IMR-90 (cell line): ENCODE results near the gene FMN1. TPM values are rescaled to one million over a fixed set of nuclear protein-coding genes. Genes with fewer than 3 reads are reported as not detected.
A peak's percentile ranks its signal among the peaks of the same experiment; 100 is the strongest.

Experiments
- ATAC-seq: fragments of 200-7000 bp; cut with Tn5 transposase; 2 replicates; pipeline ENCODE4 v1.9.1; 2020; ENCODE audit warnings: low read depth, mild to moderate bottlenecking, moderate library complexity
- BruUV-seq: library from RNA; stranded (reverse); fragments of 400-500 nt; replicated peaks from 2 replicates; lab custom pipeline; 2021; lab: Mats Ljungman, UMichigan
- CTCF ChIA-PET: fragments of 300-600 bp; formaldehyde crosslinking; extraction: SDS; loops from one replicate; lab custom pipeline; 2021; ENCODE audit warnings: antibody characterized with exemption; lab: Yijun Ruan, JAX
- POLR2A ChIA-PET: fragments of 300-600 bp; sonication (Branson Sonifier 250); formaldehyde crosslinking; loops from one replicate; lab custom pipeline; 2022; ENCODE audit warnings: antibody characterized with exemption; ENCODE audit not compliant: unreplicated experiment; lab: Charles Lee
- DNase-seq: peaks from one replicate; pipeline ENCODE4 v3.0.0; 2013
- H2AFZ ChIP-seq: replicated peaks from 2 replicates; pipeline ENCODE3; 2013; ENCODE audit warnings: low read length, mild to moderate bottlenecking; ENCODE audit not compliant: poor library complexity
- H2AK5ac ChIP-seq: 2 replicates; pipeline ENCODE4 v1.6.1; 2013; ENCODE audit warnings: low read depth, low read length, inconsistent platforms
- H2AK9ac ChIP-seq: replicated peaks from 2 replicates; pipeline ENCODE3; 2013; ENCODE audit warnings: mild to moderate bottlenecking, low read depth, low read length, moderate library complexity; ENCODE audit not compliant: poor library complexity
- H2BK120ac ChIP-seq: 2 replicates; pipeline ENCODE4 v1.6.1; 2013; ENCODE audit warnings: low read depth, low read length, inconsistent platforms
- H2BK15ac ChIP-seq: 3 replicates; pipeline ENCODE4 v1.6.1; 2013; ENCODE audit warnings: low read depth, low read length, inconsistent platforms
- H2BK20ac ChIP-seq: 2 replicates; pipeline ENCODE4 v1.6.1; 2013; ENCODE audit warnings: low read depth, mild to moderate bottlenecking, inconsistent platforms, low read length, moderate library complexity
- H2BK5ac ChIP-seq: 2 replicates; pipeline ENCODE4 v1.6.1; 2013; ENCODE audit warnings: mild to moderate bottlenecking, low read depth, low read length, inconsistent platforms; ENCODE audit not compliant: poor library complexity, severe bottlenecking
- H3K14ac ChIP-seq: replicated peaks from 2 replicates; pipeline ENCODE4 v1.6.1; 2013; ENCODE audit warnings: low read depth, low read length, inconsistent platforms
- H3K18ac ChIP-seq: 2 replicates; pipeline ENCODE4 v1.6.1; 2013; ENCODE audit warnings: low read depth, low read length, control low read depth
- H3K23ac ChIP-seq: 2 replicates; pipeline ENCODE4 v1.6.1; 2013; ENCODE audit warnings: low read depth, low read length, inconsistent platforms
- H3K27ac ChIP-seq: 2 replicates; pipeline ENCODE4 v1.5.1; 2013; ENCODE audit warnings: mild to moderate bottlenecking, control low read depth, low read length; ENCODE audit not compliant: insufficient read depth
- H3K27me3 ChIP-seq: 2 replicates; pipeline ENCODE4 v1.6.1; 2013; ENCODE audit warnings: low read length; ENCODE audit not compliant: control insufficient read depth, insufficient read depth
- H3K36me3 ChIP-seq: 2 replicates; pipeline ENCODE4 v1.6.1; 2013; ENCODE audit warnings: low read length, mixed read lengths; ENCODE audit not compliant: control insufficient read depth, insufficient read depth
- H3K4ac ChIP-seq: 2 replicates; pipeline ENCODE4 v1.6.1; 2013; ENCODE audit warnings: low read depth, low read length, inconsistent platforms
- H3K4me1 ChIP-seq: 2 replicates; pipeline ENCODE4 v1.6.1; 2013; ENCODE audit warnings: low read length, mixed read lengths; ENCODE audit not compliant: control insufficient read depth, insufficient read depth
- H3K4me2 ChIP-seq: 2 replicates; pipeline ENCODE4 v1.6.1; 2013; ENCODE audit warnings: low read depth, mild to moderate bottlenecking, control low read depth, low read length, moderate library complexity
- H3K4me3 ChIP-seq: 2 replicates; pipeline ENCODE4 v1.5.1; 2013; ENCODE audit warnings: low read depth, mild to moderate bottlenecking, control low read depth, low read length, moderate library complexity; ENCODE audit not compliant: insufficient read depth
- H3K56ac ChIP-seq: 2 replicates; pipeline ENCODE4 v1.6.1; 2013; ENCODE audit warnings: low read length, inconsistent platforms; ENCODE audit not compliant: insufficient read depth; ENCODE audit errors: extremely low read depth
- H3K79me1 ChIP-seq, 2 experiments: 2 replicates each; pipeline ENCODE4 v1.6.1; 2013; ENCODE audit warnings: low read length in 2 of 2, inconsistent platforms in 1 of 2, low read depth in 1 of 2
- H3K9ac ChIP-seq: 2 replicates; pipeline ENCODE4 v1.6.1; 2013; ENCODE audit warnings: low read depth, low read length, control low read depth
- H3K9me1 ChIP-seq: 2 replicates; pipeline ENCODE4 v1.6.1; 2013; ENCODE audit warnings: low read length, inconsistent platforms; ENCODE audit not compliant: insufficient read depth
- H3K9me3 ChIP-seq: 2 replicates; pipeline ENCODE4 v1.6.1; 2013; ENCODE audit warnings: low read length; ENCODE audit not compliant: control insufficient read depth, insufficient read depth
- H4K20me1 ChIP-seq: 2 replicates; pipeline ENCODE4 v1.6.1; 2013; ENCODE audit warnings: low read length, inconsistent platforms; ENCODE audit not compliant: insufficient read depth
- H4K5ac ChIP-seq: 2 replicates; pipeline ENCODE4 v1.6.1; 2013; ENCODE audit warnings: mild to moderate bottlenecking, low read depth, low read length, control low read depth
- H4K8ac ChIP-seq, 2 experiments: 2 replicates each; pipeline ENCODE4 v1.6.1; 2013; ENCODE audit warnings: low read depth in 2 of 2, low read length in 2 of 2, control low read depth in 1 of 2, inconsistent platforms in 1 of 2
- H4K91ac ChIP-seq: 2 replicates; pipeline ENCODE4 v1.6.1; 2013; ENCODE audit warnings: low read depth, low read length, inconsistent platforms; ENCODE audit not compliant: insufficient read depth
- CEBPB ChIP-seq: IDR thresholded peaks from 2 replicates; pipeline ENCODE4 v1.6.1; 2012; ENCODE audit warnings: low read depth, low read length, improper control_type of control experiment
- MAZ ChIP-seq: IDR thresholded peaks from 2 replicates; pipeline ENCODE4 v1.6.1; 2012; ENCODE audit warnings: low read depth, mild to moderate bottlenecking, low read length, improper control_type of control experiment, moderate library complexity, borderline replicate concordance
- MXI1 ChIP-seq: IDR thresholded peaks from 2 replicates; pipeline ENCODE4 v1.6.1; 2012; ENCODE audit warnings: low read depth, mild to moderate bottlenecking, low read length, moderate library complexity, borderline replicate concordance
- POLR2A ChIP-seq: IDR thresholded peaks from 2 replicates; pipeline ENCODE4 v1.6.1; 2012; ENCODE audit warnings: mild to moderate bottlenecking, low read depth, low read length
- RFX5 ChIP-seq: IDR thresholded peaks from 2 replicates; pipeline ENCODE4 v1.8.0; 2012; ENCODE audit warnings: low read depth, mild to moderate bottlenecking, low read length, moderate library complexity
- WGBS, 2 experiments: methylation state at CpG; one replicate each; pipeline versions ENCODE4 v1.1.5 to v1.1.7; 2013; ENCODE audit warnings: missing lambda C conversion rate in 2 of 2; ENCODE audit not compliant: insufficient read length in 1 of 2; ENCODE audit errors: extremely low coverage in 2 of 2; 5-methylcytosine and 5-hydroxymethylcytosine counted together
- dilution Hi-C: fragments of 300-500 bp; cut with HindIII; formaldehyde crosslinking; loops from one replicate; pipeline ENCODE4 v1.14.3; 2018; ENCODE audit warnings: low sequenced_read_pairs; ENCODE audit not compliant: unreplicated experiment
- in situ Hi-C: fragments of 300-500 bp; cut with MboI; formaldehyde crosslinking; loops from 3 replicates; pipeline ENCODE4 v1.14.3; 2019; ENCODE audit warnings: low sequenced_read_pairs, inconsistent platforms, mixed read lengths
- intact Hi-C: fragments of 100-400 bp; cut with micrococcal nuclease; formaldehyde crosslinking; loops from 2 replicates; pipeline ENCODE4 v1.10.0; 2022
- polyA plus RNA-seq, 3 experiments: library from polyadenylated mRNA; depleted of rRNA; stranded (reverse); fragments of >200 nt; gene quantifications; 2 replicates each; pipeline ENCODE4 v1.2.3, GENCODE V29; 2012; ENCODE audit warnings: low replicate concordance in 1 of 3
- total RNA-seq: library from RNA; depleted of rRNA; stranded (reverse); fragments of >200 nt; gene quantifications from 2 replicates; pipeline ENCODE4 v1.2.3, GENCODE V29; 2012
- TF ChIP-seq, protein P1 (sequence below): conservative IDR thresholded peaks from 2 replicates; pipeline ENCODE4 v1.5.1; 2012; ENCODE audit warnings: mild to moderate bottlenecking, low read depth, low read length, improper control_type of control experiment
- TF ChIP-seq, protein P2 (sequence below): fragments of 150-350 bp; IDR thresholded peaks from 2 replicates; pipeline ENCODE4 v1.6.1; 2016; ENCODE audit warnings: low read depth, mild to moderate bottlenecking, low read length, moderate library complexity, borderline replicate concordance

The FMN1 gene
- total and polyA plus RNA-seq, 2 of the 4 experiments (the other 2 are of a cell fraction) = 7.3 to 17.6 TPM

DNA sequence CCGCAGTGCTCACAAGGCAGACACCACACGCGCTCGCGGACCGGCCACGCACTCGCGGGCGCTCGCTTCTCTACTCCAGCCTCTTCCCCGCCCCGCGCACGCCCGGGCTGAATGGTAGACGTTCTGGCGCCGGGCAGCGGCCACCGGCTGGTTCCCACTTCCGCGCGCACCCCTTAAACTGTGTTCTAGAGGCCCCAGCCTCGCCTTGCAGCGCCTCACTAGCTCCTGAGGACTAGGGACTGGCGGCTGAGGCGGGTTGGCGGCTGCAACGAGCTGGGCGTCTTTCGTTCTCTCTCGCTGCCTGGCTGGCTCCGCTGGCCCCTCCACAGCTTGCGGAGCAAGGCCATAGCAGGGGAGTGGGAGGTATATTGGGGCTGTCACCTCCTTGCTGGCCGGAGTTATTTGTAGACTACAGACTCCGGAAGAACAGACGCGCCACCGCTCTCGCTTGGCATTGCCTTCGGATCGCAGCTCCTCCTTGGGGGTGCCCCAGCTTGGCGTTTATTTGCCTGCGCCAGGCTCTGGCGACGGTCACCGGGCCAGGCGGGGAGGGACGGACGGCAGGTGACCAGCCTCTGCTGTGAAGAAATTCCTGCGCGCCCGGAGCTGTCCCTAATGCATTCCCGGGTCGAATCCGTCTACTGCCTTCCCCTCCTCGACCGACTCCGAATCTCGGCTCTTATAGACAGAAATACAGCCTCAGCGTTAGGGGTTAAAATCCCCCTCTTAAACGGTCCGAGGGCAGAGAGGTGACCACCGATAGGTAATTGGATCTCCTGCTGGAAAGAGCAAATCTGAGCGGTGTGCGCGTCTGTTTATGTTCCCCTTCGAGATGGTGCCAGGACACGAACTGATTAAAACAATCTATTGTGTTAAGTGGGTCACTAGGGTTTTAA lies 475.4 kb downstream of the FMN1 start:
- peak overlapping the region; percentile 96 for H2BK5ac ChIP-seq
- H3K9me1 ChIP-seq = peaks cover 3% of the 10 kb centered on the region
- peak overlapping the region; percentile 99 for H3K18ac ChIP-seq
- peak overlapping the region; percentile 94 for H3K27ac ChIP-seq
- peak overlapping the region; percentile 88 for H3K23ac ChIP-seq
- peak overlapping the region; percentile 74 for H3K56ac ChIP-seq
- peak overlapping the region; percentile 74 for H2AFZ ChIP-seq
- no peak; the same call in 1 of the 2 replicates for TF ChIP-seq POLR2A
- TF ChIP-seq, protein P1, sequence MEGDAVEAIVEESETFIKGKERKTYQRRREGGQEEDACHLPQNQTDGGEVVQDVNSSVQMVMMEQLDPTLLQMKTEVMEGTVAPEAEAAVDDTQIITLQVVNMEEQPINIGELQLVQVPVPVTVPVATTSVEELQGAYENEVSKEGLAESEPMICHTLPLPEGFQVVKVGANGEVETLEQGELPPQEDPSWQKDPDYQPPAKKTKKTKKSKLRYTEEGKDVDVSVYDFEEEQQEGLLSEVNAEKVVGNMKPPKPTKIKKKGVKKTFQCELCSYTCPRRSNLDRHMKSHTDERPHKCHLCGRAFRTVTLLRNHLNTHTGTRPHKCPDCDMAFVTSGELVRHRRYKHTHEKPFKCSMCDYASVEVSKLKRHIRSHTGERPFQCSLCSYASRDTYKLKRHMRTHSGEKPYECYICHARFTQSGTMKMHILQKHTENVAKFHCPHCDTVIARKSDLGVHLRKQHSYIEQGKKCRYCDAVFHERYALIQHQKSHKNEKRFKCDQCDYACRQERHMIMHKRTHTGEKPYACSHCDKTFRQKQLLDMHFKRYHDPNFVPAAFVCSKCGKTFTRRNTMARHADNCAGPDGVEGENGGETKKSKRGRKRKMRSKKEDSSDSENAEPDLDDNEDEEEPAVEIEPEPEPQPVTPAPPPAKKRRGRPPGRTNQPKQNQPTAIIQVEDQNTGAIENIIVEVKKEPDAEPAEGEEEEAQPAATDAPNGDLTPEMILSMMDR = no peak
- TF ChIP-seq, protein P2, sequence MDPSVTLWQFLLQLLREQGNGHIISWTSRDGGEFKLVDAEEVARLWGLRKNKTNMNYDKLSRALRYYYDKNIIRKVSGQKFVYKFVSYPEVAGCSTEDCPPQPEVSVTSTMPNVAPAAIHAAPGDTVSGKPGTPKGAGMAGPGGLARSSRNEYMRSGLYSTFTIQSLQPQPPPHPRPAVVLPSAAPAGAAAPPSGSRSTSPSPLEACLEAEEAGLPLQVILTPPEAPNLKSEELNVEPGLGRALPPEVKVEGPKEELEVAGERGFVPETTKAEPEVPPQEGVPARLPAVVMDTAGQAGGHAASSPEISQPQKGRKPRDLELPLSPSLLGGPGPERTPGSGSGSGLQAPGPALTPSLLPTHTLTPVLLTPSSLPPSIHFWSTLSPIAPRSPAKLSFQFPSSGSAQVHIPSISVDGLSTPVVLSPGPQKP = no peak
- TF ChIP-seq MAZ = no peak; the same call in 1 of the 2 replicates
- no peak for TF ChIP-seq RFX5
- no peak for TF ChIP-seq CEBPB
- no peak for TF ChIP-seq MXI1
- H3K9ac ChIP-seq = peak overlapping the region; percentile 99
- no peak for DNase-seq
- peaks cover 61% of the 10 kb centered on the region for H4K20me1 ChIP-seq
- WGBS, 2 experiments = 2% methylated on average over 30 of the region's 70 CpGs; no CpG with 5 or more reads in 1 of the 2 experiments
- H3K4me1 ChIP-seq = peaks cover 6% of the 10 kb centered on the region
- no TSS peak for BruUV-seq
- H3K4me3 ChIP-seq = peak overlapping the region; percentile 84
- H2AK9ac ChIP-seq = peak overlapping the region; percentile 76
- intact Hi-C loops = loop anchor here (2.0 to 5.0 kb wide), 2 partner anchors 153 to 276 kb away; no protein-coding TSS in a partner anchor
- peak overlapping the region; percentile 2; the same call in 1 of the 3 replicates for H2BK15ac ChIP-seq
- peak overlapping the region; percentile 73 for H3K4ac ChIP-seq
- H2AK5ac ChIP-seq = peak overlapping the region; percentile 27
- in situ Hi-C loops = loop anchor here (5.0 to 10.0 kb wide), 2 partner anchors 37 to 54 kb away; no protein-coding TSS in a partner anchor
- H3K36me3 ChIP-seq = peaks cover 39% of the 10 kb centered on the region
- H3K14ac ChIP-seq = peak overlapping the region; percentile 73
- peak; percentile 3 for ATAC-seq
- no peaks in the 10 kb centered on the region for H3K27me3 ChIP-seq
- peak overlapping the region; percentile 96 for H4K5ac ChIP-seq
- H3K79me1 ChIP-seq = peaks cover 4 to 30% of the 10 kb centered on the region in 2 experiments; a peak in 2 of 4 replicates
- H3K4me2 ChIP-seq = peak overlapping the region; percentile 97
- peak overlapping the region; percentile 73 for H2BK120ac ChIP-seq
- dilution Hi-C loops = no loop called here
- H3K9me3 ChIP-seq = no peaks in the 10 kb centered on the region
- ChIA-PET CTCF (no interaction called here), POLR2A (no interaction called here)
- peak overlapping the region; percentile 56 for H4K91ac ChIP-seq
- peak overlapping the region; percentile 22; the same call in 1 of the 2 replicates for H2BK20ac ChIP-seq
- H4K8ac ChIP-seq = peak overlapping the region; percentile 41 to 79
